Measurements from ENCODE around the gene DMBT1. TPM values are rescaled to one million over a fixed set of nuclear protein-coding genes. Genes with fewer than 3 reads are reported as not detected.

Gene DMBT1
- polyA plus RNA-seq, 5 donors: 0.18 to 1.6 (median 1.0) TPM

- DNase-seq: no peak
Observed at GRCh38 chr10:122669842-122670241, 109.3 kb downstream of the DMBT1 start.

GRCh38 chr10:122671355-122671754, 110.8 kb downstream of the DMBT1 start:
- no peak for DNase-seq

GRCh38 chr10:122672655-122673054, 112.1 kb downstream of the DMBT1 start:
- DNase-seq: no peak

GRCh38 chr10:122673269-122673668, 112.7 kb downstream of the DMBT1 start:
- no peak for DNase-seq

- no peak for DNase-seq
Observed at GRCh38 chr10:122673731-122674130, 113.2 kb downstream of the DMBT1 start.

GRCh38 chr10:122674781-122675180, 114.2 kb downstream of the DMBT1 start:
- no peak for DNase-seq

- no peak for DNase-seq
Observed at GRCh38 chr10:122675278-122675677, 114.7 kb downstream of the DMBT1 start.

GRCh38 chr10:122678266-122678665, 117.7 kb downstream of the DMBT1 start:
- no peak for DNase-seq

- no peak for DNase-seq
Observed at GRCh38 chr10:122682522-122682921, 122.0 kb downstream of the DMBT1 start.

- peak in 1 of 2 donors; percentile 8 for DNase-seq
Observed at GRCh38 chr10:122688293-122688989, 127.9 kb downstream of the DMBT1 start.

- no peak for DNase-seq
Observed at GRCh38 chr10:122689146-122689820, 128.7 kb downstream of the DMBT1 start.

GRCh38 chr10:122692744-122693143, 132.2 kb downstream of the DMBT1 start:
- DNase-seq: no peak

Other genes with a start within 250 kb of the DMBT1 start
- 10 to 100 TPM; 33.1 to 52.5 (median 43.1) TPM for gene PLEKHA1, start 186.0 kb upstream of the DMBT1 start, polyA plus RNA-seq (ENCODE audit: insufficient read depth in 1 of 5, insufficient read length in 5 of 5, low replicate concordance in 1 of 5)
- not detected for gene ARMS2, start 106.1 kb upstream of the DMBT1 start, polyA plus RNA-seq (ENCODE audit: insufficient read depth in 1 of 5, insufficient read length in 5 of 5, low replicate concordance in 1 of 5)
- 10 to 100 TPM; 55.1 to 87.0 (median 69.1) TPM for gene HTRA1, start 99.2 kb upstream of the DMBT1 start, polyA plus RNA-seq (ENCODE audit: insufficient read depth in 1 of 5, insufficient read length in 5 of 5, low replicate concordance in 1 of 5)
- not detected for gene C10orf120, start 139.1 kb downstream of the DMBT1 start, polyA plus RNA-seq (ENCODE audit: insufficient read depth in 1 of 5, insufficient read length in 5 of 5, low replicate concordance in 1 of 5)